Measurements from ENCODE around the gene POTEG.
"Not testable (repeated sequence)": the region's sequence is repeated elsewhere in the genome, so short reads cannot be mapped to it uniquely, and the experiment has no call there.

DNA sequence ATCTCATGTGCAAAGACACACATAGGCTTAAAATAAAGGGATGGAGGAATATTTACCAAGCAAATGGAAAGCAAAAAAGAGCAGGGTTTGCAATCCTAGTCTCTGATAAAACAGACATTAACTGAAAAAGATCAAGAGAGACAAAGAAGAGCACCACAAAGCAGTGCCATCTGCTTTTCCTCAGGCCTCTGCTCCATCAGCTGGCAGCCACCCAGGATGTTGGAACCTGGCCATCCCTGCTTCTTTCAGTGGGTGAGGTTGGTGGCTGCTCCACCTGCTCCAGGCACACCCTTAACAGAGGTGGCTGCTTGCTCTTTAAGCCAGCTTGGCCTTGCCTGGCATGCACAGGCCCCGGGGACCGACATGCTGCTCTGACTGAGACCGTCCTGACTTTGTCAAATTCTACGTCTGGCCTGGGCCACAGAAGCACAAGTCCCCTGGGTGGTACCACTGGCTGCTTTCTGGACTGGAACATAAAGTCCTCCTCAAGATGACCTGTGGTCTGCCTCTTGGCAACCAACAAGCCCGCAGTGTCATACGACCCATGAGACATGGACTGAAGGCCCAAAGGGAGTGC, 51.0 kb downstream of the POTEG start:
- TF ChIP-seq, protein P1, sequence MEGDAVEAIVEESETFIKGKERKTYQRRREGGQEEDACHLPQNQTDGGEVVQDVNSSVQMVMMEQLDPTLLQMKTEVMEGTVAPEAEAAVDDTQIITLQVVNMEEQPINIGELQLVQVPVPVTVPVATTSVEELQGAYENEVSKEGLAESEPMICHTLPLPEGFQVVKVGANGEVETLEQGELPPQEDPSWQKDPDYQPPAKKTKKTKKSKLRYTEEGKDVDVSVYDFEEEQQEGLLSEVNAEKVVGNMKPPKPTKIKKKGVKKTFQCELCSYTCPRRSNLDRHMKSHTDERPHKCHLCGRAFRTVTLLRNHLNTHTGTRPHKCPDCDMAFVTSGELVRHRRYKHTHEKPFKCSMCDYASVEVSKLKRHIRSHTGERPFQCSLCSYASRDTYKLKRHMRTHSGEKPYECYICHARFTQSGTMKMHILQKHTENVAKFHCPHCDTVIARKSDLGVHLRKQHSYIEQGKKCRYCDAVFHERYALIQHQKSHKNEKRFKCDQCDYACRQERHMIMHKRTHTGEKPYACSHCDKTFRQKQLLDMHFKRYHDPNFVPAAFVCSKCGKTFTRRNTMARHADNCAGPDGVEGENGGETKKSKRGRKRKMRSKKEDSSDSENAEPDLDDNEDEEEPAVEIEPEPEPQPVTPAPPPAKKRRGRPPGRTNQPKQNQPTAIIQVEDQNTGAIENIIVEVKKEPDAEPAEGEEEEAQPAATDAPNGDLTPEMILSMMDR (IDR thresholded peaks at IDR 0.05), result not testable (repeated sequence)
- not testable (repeated sequence) for TF ChIP-seq RAD21 (conservative IDR thresholded peaks at IDR 0.05 in 1 of 2, IDR thresholded peaks at IDR 0.05 in 1 of 2); EHMT2 (IDR thresholded peaks at IDR 0.05; ENCODE audit: low read depth); MYC (IDR thresholded peaks at IDR 0.05; ENCODE audit: borderline replicate concordance, low read length); BHLHE40 (IDR thresholded peaks at IDR 0.05; ENCODE audit: low read depth, low read length); HEYL (CRISPR knock-in tag; IDR thresholded peaks at IDR 0.05); CEBPB (IDR thresholded peaks at IDR 0.05); ZFP36 (IDR thresholded peaks at IDR 0.05; ENCODE audit: borderline replicate concordance, partially characterized antibody)
- TF ChIP-seq, protein P2, sequence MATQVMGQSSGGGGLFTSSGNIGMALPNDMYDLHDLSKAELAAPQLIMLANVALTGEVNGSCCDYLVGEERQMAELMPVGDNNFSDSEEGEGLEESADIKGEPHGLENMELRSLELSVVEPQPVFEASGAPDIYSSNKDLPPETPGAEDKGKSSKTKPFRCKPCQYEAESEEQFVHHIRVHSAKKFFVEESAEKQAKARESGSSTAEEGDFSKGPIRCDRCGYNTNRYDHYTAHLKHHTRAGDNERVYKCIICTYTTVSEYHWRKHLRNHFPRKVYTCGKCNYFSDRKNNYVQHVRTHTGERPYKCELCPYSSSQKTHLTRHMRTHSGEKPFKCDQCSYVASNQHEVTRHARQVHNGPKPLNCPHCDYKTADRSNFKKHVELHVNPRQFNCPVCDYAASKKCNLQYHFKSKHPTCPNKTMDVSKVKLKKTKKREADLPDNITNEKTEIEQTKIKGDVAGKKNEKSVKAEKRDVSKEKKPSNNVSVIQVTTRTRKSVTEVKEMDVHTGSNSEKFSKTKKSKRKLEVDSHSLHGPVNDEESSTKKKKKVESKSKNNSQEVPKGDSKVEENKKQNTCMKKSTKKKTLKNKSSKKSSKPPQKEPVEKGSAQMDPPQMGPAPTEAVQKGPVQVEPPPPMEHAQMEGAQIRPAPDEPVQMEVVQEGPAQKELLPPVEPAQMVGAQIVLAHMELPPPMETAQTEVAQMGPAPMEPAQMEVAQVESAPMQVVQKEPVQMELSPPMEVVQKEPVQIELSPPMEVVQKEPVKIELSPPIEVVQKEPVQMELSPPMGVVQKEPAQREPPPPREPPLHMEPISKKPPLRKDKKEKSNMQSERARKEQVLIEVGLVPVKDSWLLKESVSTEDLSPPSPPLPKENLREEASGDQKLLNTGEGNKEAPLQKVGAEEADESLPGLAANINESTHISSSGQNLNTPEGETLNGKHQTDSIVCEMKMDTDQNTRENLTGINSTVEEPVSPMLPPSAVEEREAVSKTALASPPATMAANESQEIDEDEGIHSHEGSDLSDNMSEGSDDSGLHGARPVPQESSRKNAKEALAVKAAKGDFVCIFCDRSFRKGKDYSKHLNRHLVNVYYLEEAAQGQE (IDR thresholded peaks at IDR 0.05), result not testable (repeated sequence)
- TF ChIP-seq, protein P3, sequence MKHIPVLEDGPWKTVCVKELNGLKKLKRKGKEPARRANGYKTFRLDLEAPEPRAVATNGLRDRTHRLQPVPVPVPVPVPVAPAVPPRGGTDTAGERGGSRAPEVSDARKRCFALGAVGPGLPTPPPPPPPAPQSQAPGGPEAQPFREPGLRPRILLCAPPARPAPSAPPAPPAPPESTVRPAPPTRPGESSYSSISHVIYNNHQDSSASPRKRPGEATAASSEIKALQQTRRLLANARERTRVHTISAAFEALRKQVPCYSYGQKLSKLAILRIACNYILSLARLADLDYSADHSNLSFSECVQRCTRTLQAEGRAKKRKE (CRISPR knock-in tag; IDR thresholded peaks at IDR 0.05; ENCODE audit: low read depth), result not testable (repeated sequence)
- TF ChIP-seq, protein P4, sequence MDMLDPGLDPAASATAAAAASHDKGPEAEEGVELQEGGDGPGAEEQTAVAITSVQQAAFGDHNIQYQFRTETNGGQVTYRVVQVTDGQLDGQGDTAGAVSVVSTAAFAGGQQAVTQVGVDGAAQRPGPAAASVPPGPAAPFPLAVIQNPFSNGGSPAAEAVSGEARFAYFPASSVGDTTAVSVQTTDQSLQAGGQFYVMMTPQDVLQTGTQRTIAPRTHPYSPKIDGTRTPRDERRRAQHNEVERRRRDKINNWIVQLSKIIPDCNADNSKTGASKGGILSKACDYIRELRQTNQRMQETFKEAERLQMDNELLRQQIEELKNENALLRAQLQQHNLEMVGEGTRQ (IDR thresholded peaks at IDR 0.05), result not testable (repeated sequence)
